Activated B cell treated with CpG ODN at 0.5 μM for 24 hours (primary cell): ENCODE measurements around the gene ASB1. TPM values are rescaled to one million over a fixed set of nuclear protein-coding genes. Genes with fewer than 3 reads are reported as not detected.

Experiments used
- ATAC-seq: fragments of 200-7000 bp; cut with Tn5 transposase; one replicate; pipeline ENCODE4 v1.10.0; 2021; ENCODE audit warnings: low read depth, mild to moderate bottlenecking, moderate library complexity
- CTCF ChIA-PET: fragments of 350-600 bp; sonication (Branson Sonifier 250); formaldehyde crosslinking; loops from one replicate; lab custom pipeline; 2021; ENCODE audit warnings: antibody characterized with exemption; lab: Charles Lee
- POLR2A ChIA-PET: fragments of 350-600 bp; sonication (Branson Sonifier 250); formaldehyde crosslinking; loops from one replicate; lab custom pipeline; 2021; ENCODE audit warnings: antibody characterized with exemption; lab: Charles Lee
- DNase-seq: peaks from one replicate; pipeline ENCODE4 v3.0.0; 2022
- H3K27ac Mint-ChIP-seq: one replicate; pipeline ENCODE4 v1.8.0; 2020; ENCODE audit warnings: mixed read lengths
- H3K27me3 Mint-ChIP-seq: one replicate; pipeline ENCODE4 v1.8.0; 2021; ENCODE audit warnings: mixed read lengths
- H3K36me3 Mint-ChIP-seq: one replicate; pipeline ENCODE4 v1.8.0; 2021; ENCODE audit warnings: low read depth, mixed read lengths
- H3K4me1 Mint-ChIP-seq: one replicate; pipeline ENCODE4 v1.8.0; 2021; ENCODE audit warnings: mixed read lengths
- H3K4me3 Mint-ChIP-seq: one replicate; pipeline ENCODE4 v1.8.0; 2020; ENCODE audit warnings: mild to moderate bottlenecking, mixed read lengths
- H3K9me3 Mint-ChIP-seq: one replicate; pipeline ENCODE4 v1.8.0; 2020; ENCODE audit warnings: mixed read lengths
- intact Hi-C: fragments of 100-400 bp; cut with micrococcal nuclease; formaldehyde crosslinking; loops from one replicate; pipeline ENCODE4 v1.15.1; 2024
- total RNA-seq: library from RNA; stranded (reverse); gene quantifications from 2 replicates; pipeline ENCODE4 v1.2.3, GENCODE V29; 2022
- TF ChIP-seq, protein P1 (sequence below): fragments of 200-600 bp; IDR thresholded peaks from one replicate; pipeline ENCODE4 v1.8.0; 2022; ENCODE audit warnings: antibody characterized with exemption, mild to moderate bottlenecking

Gene ASB1, protein sequence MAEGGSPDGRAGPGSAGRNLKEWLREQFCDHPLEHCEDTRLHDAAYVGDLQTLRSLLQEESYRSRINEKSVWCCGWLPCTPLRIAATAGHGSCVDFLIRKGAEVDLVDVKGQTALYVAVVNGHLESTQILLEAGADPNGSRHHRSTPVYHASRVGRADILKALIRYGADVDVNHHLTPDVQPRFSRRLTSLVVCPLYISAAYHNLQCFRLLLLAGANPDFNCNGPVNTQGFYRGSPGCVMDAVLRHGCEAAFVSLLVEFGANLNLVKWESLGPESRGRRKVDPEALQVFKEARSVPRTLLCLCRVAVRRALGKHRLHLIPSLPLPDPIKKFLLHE
- total RNA-seq, result 44.5 and 49.8 TPM in 2 replicates

DNA sequence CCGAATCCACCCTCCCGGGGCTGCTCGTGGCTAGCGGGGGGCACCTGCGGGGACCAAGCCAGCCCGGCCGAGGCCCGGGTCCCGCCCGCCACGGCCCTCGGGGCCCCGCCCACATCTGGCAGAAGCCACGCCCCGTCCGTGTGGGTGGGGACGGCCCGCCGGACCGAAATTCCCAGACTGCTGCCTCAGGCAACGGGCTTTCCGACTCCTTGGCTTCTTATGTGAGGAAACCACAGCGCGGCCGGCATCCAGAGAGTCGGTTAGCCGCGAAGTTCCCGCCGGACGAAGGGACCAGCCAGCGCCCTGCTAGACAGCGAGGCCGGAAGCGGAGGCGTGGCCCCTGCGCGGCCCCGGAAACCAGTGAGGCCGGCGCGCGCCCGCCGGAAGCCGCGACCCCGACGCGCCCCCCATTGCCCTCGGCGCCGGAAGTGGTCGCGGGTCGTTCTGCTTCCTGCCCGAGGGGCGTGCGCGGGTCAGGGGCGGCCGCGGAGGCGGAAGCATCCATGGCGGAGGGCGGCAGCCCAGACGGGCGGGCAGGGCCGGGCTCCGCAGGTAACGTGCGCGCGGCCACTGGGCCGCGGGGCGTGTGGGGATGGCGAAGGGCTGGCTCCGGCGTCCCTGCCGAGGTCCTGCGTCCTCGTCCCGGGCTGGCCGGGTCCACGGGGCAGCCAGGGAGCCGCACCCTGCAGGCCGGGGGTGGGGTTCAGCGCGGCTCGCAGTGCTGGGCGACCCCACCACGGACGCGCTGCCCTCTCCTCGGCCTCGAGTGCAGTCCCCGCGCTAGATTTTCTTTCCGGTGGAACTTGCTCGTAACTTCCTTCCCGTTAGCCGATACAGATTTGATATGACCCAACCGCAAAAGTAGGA, at the start of gene ASB1:
Gene ASB1 (plus strand): TSS at position 360 of the 867 bp plus-strand sequence. CDS start 144 bp downstream, at position 504.
- no peaks in the 10 kb centered on the region for H3K9me3 Mint-ChIP-seq
- TF ChIP-seq, protein P1, sequence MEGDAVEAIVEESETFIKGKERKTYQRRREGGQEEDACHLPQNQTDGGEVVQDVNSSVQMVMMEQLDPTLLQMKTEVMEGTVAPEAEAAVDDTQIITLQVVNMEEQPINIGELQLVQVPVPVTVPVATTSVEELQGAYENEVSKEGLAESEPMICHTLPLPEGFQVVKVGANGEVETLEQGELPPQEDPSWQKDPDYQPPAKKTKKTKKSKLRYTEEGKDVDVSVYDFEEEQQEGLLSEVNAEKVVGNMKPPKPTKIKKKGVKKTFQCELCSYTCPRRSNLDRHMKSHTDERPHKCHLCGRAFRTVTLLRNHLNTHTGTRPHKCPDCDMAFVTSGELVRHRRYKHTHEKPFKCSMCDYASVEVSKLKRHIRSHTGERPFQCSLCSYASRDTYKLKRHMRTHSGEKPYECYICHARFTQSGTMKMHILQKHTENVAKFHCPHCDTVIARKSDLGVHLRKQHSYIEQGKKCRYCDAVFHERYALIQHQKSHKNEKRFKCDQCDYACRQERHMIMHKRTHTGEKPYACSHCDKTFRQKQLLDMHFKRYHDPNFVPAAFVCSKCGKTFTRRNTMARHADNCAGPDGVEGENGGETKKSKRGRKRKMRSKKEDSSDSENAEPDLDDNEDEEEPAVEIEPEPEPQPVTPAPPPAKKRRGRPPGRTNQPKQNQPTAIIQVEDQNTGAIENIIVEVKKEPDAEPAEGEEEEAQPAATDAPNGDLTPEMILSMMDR, result no peak
- H3K4me1 Mint-ChIP-seq, result peaks cover 39% of the 10 kb centered on the region
- POLR2A ChIA-PET, result interaction anchor here (0.6 kb wide), 1 partner anchor 17 kb away, joined by 4 read pairs; no protein-coding TSS in a partner anchor
- CTCF ChIA-PET, result no interaction called here
- intact Hi-C loops, result loop anchor here (1.0 to 10.0 kb wide), 6 partner anchors 56 to 1342 kb away; partner anchors contain the start of genes COPS8, HDAC4, PER2 and TRAF3IP1
- H3K27ac Mint-ChIP-seq, result peak within 1 kb of the TSS; percentile 94
- H3K4me3 Mint-ChIP-seq, result peak within 1 kb of the TSS; percentile 92
- DNase-seq, result peak; percentile 84
- H3K36me3 Mint-ChIP-seq, result peaks cover 21% of the 10 kb centered on the region
- no peaks in the 10 kb centered on the region for H3K27me3 Mint-ChIP-seq
- peak; percentile 86 for ATAC-seq

DNA sequence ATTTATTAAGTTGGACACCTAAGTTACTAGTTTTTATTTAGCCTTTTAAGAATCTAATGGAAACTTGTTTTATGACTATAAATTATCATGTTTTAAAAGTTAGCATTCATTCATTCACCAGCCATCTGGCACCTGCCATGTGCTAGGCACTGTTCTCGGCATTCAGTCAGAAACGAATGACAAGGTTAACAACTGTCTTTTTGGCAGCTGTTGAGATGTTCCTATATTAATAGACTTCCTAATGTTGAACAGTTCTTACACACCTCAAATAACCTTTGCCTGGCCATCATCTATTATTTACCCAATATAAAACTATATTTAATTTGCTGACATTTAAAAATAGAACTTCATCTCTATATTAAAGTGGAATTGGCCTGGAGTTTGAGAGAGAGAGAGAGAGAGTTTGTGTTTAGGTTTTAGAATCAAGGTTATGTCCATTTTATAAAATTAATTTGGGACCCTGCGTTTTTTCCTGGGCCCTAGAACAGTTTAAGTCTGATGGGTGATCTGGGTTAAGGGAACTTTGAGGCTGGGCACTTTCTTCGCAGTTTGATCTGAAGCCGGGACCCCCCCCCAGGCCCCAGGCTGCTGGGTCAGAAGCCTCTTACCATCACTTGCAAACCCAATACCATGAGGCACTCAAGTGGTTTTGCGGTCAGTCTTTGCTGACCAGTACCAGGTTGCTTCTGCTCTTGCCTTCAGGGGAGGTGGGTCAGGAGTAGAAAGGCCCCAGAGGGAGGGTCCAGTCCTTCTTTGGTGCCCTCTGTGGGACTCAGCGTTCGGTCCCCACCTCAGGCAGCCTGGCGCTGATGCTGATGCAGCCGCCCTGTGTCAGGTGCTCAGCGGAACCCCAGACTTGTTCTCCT, 48.3 kb upstream of the ASB1 start:
- Mint-ChIP-seq H3K4me1 (peaks cover 10% of the 10 kb centered on the region), H3K4me3 (no peak overlapping the region), H3K27me3 (no peaks in the 10 kb centered on the region), H3K36me3 (peaks cover 6% of the 10 kb centered on the region), H3K9me3 (peaks cover 5% of the 10 kb centered on the region), H3K27ac (no peak overlapping the region)
- ATAC-seq, result no peak
- POLR2A ChIA-PET, result no interaction called here
- no peak for DNase-seq
- intact Hi-C loops, result no loop called here
- CTCF ChIA-PET, result no interaction called here
- TF ChIP-seq, protein P1, result no peak

DNA sequence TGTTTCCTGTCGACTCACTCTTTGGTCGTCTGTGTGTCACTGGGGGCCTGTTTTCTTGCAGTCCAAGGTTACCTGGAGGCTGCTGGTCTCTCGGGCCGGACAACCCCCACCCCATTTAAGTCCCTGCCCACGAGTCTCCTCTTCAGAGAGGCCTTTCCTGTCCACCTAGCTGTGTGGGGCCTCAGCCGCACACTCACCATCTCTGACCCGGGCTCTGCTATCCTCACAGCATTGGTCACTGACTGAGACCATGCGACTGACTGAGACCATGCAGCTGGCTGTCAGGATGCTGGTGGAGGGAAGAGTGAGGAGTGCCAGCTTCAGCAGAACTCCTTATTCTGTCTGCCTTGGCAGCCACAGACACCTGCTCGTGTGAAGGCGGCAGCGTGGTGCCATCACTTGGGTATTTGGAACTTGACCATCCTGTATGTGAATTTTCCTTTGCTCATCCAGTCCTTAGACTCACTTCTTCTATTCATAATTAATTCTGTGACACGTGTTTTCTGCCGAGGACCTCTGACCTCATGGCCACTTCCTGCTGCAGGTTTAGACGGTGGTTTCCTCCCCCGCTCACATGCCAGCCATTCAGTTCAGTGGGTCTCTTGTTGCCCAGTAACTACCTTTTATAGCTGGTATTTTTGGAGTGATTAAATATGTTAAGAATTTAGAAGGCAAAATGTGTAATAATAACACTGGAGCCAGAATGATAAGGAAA, 47.5 kb upstream of the ASB1 start:
- H3K36me3 Mint-ChIP-seq, result peaks cover 6% of the 10 kb centered on the region
- peaks cover 6% of the 10 kb centered on the region for H3K9me3 Mint-ChIP-seq
- no peak overlapping the region for H3K4me3 Mint-ChIP-seq
- H3K27ac Mint-ChIP-seq, result no peak overlapping the region
- ChIA-PET CTCF (no interaction called here), POLR2A (no interaction called here)
- peaks cover 10% of the 10 kb centered on the region for H3K4me1 Mint-ChIP-seq
- TF ChIP-seq, protein P1, result no peak
- no peak for DNase-seq
- no peaks in the 10 kb centered on the region for H3K27me3 Mint-ChIP-seq
- ATAC-seq, result no peak
- intact Hi-C loops, result no loop called here

DNA sequence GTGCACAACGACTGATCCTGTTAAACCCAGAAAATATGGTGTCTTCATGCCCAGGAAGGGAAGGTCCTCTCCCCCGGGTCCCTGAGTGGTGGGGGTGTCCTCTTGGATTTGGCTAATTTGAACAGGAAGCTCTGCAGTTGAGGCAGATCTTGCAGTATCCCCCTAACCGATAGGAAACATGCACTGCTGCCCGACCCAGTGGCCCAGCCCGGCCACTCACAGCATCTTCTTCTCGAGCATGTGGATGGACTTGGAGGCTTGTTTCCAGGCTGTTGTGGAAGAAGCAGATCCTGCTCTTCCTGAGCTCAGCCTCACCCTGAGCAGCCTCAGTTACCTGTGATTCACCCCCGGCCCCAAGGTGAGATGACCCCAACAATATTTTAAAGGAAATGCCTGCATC, 46.4 kb upstream of the ASB1 start:
- POLR2A ChIA-PET, result no interaction called here
- no peak overlapping the region for H3K27ac Mint-ChIP-seq
- ATAC-seq, result no peak

More for the DNA sequence above, 46.4 kb upstream of the ASB1 start:
- intact Hi-C loops, result no loop called here
- Mint-ChIP-seq H3K4me1 (peaks cover 10% of the 10 kb centered on the region), H3K9me3 (peaks cover 6% of the 10 kb centered on the region), H3K4me3 (no peak overlapping the region), H3K36me3 (peaks cover 6% of the 10 kb centered on the region), H3K27me3 (no peaks in the 10 kb centered on the region)
- no peak for DNase-seq
- CTCF ChIA-PET, result interaction anchor here (0.7 kb wide), 1 partner anchor 9 kb away, joined by 3 read pairs; no protein-coding TSS in a partner anchor
- TF ChIP-seq, protein P1, result no peak
